IPS DF 4.7 (cell line): ENCODE results near the gene PLSCR4.

Source experiments
- DNase-seq: peaks from one replicate; pipeline ENCODE4 v3.0.0-alpha.2; 2013; ENCODE audit warnings: low spot score; ENCODE audit errors: extremely low read depth

The PLSCR4 gene

DNA sequence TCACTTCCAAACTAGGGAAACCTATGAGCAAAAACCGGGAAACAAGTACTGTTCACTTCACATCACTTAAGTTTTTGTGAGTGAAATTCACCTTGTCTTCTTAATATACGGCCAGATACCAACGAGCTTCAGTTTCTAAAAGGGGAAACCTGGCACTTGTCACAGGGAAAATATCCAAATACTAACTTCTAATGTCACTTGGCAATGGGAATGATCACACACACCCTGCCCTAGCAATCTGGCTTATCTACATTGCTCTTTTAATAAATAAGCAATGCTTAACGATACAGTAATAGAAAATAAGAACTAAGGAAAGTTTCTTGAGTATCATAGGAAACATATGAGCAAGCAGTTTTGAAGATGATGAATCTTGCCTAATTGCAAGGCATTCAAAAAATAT, 55.3 kb downstream of the PLSCR4 start:
- no peak for DNase-seq

DNA sequence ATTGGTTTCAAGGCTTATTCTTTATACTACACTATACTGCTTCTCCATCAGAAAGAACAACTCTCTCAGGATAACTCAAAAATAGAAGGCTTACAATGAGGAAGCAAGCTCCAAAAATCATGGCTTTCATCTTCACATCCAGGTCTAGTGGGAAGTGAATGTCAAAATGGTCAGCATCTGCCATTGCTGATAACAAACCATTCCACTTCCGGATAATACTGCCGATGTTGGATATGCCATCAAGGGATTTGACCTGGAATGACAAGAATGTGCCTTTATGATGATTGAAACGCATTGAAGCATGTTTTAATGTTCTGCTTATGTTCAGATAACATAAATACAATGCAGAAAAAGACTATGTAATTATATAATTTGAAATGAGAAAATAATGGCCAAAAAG, 55.9 kb downstream of the PLSCR4 start:
- DNase-seq: no peak

DNA sequence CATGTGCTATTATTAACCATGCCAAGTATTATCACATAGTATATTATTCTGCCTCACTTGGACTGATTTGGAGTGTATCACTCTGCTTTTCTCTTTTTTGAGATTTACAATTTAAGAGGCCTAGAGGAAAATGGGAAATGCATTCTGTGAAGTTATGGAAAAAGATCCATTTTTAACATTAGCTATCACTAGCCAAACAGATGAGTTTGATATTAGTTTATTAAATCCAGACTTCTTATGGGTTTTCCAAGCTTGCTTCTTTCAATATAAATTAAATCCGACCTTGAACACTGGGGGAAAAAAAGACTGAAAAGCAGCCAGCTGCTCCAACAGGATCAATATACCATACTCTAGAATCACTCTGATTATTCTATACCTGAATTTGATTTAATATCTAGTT, 59.9 kb downstream of the PLSCR4 start:
- DNase-seq: no peak

DNA sequence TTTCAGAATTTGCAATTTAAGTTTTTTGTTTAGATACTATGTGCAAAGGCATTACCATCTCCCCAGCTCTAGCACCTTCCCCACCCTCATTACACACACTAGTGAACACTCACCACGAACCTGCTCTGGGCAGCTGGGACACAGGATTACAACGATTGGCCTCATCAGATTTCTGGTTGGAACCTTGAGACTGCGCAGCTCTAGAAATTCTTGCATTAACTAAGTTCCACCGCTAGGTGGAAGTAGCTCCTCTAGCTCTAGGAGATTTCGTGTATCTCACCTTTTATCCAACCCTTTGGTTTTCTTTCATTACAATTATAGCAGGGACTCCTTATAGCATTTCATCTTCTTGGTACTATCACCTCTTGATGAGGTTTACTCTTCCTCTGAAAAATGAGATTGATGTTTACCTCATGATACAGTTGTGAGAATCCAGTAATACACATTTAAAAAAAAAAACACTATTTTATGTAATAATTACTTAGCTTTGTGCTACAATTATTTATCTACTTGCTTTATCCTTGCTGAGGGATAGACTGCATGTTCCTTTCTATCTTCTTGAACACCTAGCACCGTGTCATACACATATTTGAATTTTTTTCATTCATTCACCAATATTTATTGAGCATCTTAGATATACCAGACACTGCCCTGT, 61.3 kb downstream of the PLSCR4 start:
- DNase-seq: peak; percentile 49

DNA sequence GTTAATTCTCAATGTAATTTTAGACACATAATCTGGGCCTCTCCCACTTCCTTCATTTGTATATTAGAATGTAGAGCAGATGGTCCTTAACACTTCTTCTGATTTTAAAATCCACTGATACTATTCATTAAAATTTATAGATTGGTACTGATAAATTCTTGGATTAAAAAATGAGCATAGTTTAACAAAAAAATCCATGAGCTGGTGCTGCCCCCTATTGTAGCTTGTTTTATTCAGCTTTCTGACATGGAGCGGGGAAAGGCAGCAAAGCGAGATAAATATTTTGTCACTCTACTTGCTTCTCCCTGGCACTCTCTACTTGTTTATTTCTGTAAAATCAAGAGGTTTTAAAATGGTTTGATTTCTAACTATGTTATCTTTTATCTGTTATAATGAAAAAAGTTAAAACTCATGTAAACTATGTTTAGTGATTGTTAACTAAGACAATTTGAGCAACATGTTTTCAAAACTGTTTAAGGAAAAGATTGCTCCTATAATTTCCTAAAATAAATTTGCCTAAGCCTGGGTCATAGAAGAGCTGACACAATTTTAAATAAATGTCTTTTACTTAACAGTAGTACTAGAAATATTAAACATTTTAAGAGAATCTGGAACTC, 63.5 kb downstream of the PLSCR4 start:
- DNase-seq: no peak

DNA sequence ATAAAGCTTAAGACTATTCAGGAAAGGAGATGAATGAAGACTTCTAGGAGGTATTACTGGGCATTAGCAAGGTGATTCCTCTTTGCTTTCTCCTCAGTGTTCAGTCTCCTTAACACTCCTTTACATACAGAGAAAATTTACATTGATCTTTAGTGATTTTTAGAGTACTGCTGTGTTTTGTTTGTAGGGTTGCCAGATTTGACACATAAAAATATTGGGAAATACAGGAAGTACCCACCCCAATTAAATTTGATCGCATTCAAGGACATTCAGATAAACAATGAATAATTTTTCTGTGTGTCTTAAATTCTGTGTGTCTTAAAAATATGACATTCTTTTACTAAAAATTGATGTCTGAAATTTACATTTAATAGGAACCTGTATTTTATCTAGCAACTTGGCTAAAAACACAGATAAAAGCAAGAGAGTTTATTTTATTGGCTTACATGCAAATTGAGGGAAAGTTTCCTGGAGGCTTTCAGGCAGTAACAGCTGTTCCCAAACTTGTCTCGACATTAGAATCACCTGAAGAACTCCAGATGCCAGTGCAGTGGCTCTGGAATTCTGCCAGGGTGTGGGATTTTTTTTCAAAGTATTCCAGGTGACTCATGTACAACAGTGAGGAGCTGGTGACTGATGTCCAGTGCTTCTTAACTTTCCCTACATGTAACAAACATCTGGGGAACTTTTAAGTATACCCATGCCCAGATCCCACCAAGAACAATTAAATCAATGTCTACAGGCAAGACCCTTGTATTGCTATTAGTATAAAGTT, 66.5 kb downstream of the PLSCR4 start:
- DNase-seq: no peak

DNA sequence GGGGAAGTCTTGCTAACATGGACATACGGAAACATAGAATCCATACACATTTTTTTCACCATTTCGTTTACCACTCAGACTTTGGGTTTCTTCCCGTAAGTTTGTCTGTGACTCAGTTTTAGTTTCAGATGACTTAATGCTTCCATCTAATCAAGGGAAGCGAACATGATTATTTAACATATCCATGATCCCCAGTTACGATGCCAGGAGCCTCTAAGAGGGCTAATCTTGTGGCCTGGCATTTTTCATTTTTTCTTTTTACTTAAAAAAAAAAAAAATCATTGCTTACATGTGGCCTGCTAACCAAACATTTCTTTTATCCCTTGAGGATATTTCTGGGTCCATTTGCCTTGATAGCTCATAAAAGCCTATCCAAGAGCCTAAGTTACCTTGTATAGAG, 69.7 kb downstream of the PLSCR4 start:
- DNase-seq: no peak

DNA sequence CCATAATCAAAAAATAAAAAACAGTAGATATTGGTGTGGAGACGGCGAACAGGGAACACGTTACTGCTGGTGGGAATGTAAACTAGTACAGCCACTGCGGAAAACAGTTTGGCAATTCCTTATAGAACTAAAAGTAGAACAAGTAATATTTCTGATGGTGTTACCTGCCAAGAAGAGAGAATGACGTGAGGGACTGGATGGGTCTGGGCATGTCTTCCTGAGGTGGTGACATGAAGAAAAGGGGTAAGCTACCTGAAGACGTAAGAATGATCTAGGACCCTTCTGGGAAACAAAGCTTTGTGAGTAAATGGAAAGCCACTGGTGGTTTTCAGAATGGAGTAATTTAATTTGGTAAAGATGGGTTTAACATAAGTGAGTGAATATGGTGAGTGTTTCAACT, 70.5 kb downstream of the PLSCR4 start:
- no peak for DNase-seq

DNA sequence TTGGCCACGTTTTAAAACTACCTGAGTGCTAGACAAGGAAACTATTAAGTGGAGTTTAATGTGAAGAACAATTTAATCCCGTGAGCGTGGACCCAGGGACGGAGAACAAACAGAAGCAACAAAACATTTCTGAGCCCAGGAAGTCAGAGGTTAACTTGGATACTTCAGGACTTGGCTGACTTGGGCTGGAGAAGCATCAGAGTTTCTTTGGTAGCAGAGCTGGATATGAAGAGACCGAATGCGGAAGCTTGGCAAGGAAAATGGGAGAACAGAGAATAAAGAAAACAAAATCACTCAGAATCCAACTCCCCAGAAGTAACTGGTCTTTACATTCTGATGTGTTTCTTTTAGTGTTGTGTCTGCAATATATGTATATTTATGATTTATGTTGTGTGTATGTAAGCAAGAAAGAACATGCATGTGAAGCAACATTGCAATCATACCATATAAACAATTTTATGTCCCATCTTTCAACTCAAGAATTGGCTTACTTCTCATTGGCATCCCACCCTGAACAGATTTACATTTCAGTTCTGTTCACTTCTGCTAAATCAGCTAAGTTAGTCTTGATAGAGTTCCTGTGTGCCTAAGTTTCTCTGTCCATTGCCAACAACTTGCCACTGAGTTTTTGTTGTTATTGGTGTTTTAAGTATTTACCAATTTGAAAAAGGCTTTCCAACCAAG, 72.8 kb downstream of the PLSCR4 start:
- no peak for DNase-seq

DNA sequence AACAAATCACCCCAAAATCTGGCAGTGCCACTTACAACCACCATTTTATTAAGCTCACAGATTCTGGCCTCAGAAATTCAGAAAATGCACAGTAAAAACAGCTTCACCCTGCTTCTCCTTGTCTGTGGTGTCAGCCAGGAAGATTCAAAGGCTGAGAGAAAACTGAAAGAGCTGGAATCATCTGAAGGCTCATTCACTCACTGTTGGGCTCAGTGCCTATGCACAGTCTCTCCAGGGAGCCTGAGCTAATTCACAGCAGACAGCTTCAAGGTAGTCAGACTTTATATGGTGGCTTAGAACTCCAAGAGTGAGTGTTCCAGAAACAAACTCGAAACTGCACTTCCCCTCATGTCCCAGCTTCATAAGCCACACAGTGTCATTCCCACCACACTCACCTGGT, 73.4 kb downstream of the PLSCR4 start:
- DNase-seq: no peak

DNA sequence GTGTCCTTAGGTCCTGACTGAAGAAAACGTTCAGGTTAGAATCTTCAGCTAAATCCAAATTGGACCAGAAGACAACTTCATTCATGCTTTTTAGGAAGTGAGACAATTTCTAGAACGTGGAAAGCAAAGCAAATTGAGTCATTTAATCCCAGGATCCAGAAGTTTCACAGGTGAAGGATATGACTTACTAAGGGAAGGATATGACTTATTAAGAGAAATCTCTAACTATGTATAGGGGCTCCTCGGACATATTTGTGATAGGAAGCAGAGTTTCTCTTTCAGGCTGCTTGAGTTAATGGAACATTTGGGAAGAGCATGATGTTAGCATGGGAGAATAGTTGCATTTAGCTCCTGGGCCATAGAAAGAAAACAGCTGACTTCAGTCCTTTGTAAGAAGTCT, 73.8 kb downstream of the PLSCR4 start:
- DNase-seq: no peak

DNA sequence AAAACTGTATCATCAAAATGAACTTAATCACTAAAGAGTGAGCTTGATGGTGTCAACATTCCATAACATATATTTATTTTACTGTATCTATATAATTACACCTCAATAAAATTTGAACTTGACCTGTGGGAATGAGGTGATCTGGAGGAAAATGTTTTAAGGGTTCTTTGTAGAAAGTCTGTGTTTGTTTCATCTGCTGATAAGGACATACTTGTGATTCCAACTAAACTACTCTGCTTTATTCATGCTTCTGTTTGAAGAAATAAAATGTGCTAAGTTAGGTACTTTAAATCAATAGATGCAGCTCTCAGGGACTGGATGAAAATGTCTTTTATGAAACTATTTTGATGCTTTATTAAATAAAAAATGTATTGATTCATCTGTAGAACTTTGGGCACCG, 78.3 kb downstream of the PLSCR4 start:
- DNase-seq: no peak

DNA sequence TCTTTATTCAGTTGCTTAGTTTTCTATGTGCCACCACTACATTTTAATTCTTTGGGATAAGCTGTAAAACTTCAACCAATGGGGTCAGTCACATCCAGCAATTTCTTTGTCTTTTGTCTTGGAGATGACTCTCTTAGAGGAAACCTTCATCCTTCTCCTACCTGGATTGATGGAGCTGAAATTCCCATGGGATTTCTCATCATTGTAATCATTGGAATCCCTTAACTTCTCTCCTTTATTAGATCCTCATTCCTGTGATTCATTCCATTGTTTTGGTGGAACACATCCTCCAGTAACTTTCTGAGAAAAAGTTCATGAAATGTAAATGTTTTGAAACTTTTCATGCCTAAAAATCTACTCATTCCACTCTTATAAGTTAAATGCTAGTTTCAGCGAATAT, 80.3 kb downstream of the PLSCR4 start:
- DNase-seq: no peak

DNA sequence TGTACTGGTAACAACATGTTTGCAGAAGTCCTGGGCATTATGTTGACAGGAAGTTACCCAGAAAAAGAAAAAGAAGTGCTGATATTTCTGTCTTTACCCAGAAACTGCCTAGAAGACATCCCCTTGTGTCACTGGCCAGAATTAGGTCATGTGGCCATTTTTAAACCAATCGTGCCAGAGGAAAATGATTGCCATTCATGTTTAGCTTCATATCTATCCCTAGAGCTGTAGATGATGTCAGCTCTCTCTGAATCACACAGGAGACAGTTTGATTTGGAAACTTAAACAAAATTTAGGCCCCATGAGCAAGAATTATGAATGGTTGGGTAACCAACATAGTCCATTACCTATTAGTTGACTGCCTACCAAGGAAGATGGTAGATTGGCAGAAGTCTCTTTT, 81.0 kb downstream of the PLSCR4 start:
- DNase-seq: no peak

DNA sequence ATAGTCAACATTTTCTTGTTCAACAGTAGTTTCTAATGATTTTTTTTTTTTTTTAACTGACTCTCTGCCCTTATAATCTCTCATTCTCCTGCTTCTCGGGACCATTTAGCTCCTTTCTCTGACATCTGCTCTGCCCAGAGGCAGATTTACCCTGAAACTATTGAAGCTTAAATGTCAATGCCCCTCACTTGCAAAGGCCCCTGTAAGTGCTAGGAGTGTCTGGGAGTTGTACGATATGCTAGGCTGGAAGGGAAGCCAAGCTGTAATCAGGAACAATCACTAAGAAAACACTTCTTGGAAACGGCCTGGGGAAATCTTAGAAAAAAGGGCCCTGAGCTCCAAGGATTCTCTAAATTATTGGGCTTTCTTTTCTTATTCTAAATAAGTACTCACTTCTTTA, 84.1 kb downstream of the PLSCR4 start:
- no peak for DNase-seq

DNA sequence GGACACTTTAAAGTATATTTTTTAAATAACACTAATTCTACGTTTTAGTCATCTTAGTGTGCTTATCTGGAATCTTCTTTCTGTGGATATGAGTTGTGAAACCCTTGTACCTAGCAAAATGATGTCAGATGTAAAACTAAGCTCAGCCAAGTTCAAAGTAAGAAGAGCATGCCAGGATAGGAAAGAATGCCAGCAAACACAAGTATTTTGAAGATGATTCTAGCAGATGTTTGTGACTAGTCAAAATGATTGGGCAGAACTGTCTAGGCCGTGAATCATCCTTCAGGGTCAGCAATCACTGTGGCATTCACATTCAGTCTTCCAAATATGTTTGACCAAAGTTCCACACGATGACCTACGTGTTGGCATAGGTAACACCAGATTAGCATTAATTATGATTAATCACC, 84.5 kb downstream of the PLSCR4 start:
- no peak for DNase-seq

DNA sequence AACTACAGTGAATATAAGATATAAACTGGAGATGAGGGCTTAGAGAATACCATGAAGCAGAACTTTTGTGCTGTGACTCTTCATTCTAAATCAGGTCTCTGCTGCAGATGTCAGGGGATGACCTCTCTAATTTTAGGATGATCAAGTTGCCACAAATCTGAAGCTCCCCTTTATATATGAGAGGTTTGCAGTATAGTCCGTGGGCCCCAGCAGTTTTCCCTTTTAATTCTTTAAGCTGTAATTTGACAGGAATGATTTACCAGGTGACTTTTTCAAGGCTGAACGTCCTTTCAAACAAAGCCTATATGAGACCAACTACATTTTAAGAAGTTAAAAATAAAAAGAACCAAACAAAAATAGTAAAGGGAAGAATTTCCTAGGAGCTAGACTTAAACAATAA, 85.0 kb downstream of the PLSCR4 start:
- DNase-seq: no peak

DNA sequence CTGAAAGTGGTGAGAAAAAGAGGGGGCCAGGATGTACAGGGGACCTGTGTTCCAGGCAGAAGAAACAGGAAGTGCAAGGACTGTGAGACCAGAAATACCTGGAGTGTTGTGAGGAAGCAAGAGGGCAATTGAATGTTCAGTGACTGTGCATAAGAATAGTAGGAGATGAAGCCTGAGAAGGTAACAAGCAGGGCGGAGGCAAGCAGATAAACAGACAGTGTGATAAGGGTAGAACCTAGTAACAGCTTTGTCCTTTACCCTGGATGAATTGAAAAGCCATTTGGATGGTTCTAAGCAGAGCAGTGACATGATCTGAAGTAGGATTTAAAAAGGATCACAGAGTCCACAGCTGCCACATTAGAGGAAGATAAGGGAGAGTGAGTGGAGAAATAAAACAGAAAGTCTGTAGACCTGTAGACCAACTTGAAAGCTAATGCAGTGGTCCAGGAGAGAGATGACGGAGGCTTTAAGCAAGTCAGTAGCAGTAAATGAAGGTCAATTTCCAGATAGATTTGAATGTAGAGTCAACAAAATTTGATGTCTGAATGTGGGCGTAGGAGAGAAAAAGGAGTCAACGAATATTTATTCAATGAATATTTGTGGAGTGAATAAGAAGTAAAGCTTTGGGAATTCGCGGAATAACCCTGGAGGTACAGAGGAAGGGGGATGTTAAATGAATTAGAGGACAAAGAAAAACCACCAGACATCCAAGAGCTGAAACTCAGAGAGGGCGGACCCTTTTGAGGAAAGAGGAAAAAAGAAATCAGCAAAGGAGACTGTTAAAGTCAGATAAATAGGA, 85.7 kb downstream of the PLSCR4 start:
- no peak for DNase-seq

DNA sequence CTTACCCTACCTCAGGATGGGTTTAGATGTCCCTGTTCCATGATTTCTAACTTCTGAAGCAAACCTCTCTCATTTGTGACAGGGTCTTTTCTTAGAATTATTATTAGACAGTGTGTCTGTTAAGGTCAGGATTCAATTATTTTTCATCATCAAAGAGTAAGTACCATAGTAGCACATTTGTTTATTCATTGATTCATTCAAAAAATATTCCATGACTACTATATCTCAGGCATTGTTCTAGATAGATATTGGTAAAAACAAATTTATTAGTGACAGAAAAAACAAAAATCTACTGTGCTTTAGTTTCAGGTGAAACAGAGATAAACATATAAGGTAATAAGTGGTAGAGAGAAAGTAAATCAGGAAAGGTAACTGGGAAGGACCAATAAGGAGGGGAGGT, 86.4 kb downstream of the PLSCR4 start:
- DNase-seq: no peak

DNA sequence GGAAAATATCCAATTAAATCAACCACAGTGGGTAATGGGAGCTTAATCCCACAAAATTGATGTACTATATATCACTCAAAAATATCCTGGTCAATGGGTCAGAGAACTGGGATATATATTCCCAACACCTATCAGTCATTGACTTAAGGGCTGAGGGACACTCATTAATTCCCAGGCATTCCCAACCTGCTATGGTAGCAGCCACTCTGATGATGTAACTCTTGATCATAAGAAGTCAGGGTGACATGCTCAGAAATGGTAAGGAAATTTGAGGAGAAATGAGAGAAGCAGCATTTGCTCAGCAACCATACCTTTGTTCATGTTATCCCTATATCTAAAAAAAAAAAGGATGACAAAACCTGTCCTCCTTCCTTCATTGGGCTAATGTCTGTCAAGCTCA, 86.8 kb downstream of the PLSCR4 start:
- DNase-seq: no peak

DNA sequence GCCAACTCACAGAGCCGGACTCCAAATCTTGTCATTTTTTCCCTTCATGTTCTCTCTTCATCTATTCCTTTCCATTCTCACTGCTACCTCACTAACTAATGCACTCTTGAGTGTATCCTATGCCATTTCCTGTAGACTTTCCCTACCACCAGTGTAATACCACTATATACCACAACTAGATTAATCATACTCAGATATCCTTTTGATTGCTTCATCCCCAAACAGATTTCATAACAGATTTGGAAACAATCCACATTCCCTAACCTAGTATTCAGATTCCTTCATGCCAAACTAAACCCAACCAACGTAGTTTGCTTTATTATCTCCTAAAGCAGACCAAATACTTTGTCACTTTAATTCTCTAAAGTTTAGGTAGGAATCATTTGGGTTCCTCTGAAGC, 87.3 kb downstream of the PLSCR4 start:
- DNase-seq: no peak
